HG02623 (cell line): ENCODE measurements around the gene GPR137.
"Not testable (repeated sequence)": the region's sequence is repeated elsewhere in the genome, so short reads cannot be mapped to it uniquely, and the experiment has no call there.

ENCODE experiments used
- ATAC-seq: cut with Tn5 transposase; IDR thresholded peaks from one replicate; pipeline ENCODE4 v1.9.1; 2021; ENCODE audit warnings: moderate library complexity; ENCODE audit not compliant: unreplicated experiment

GPR137 gene

GRCh38 chr11:64298966-64299846, 13.6 kb downstream of the GPR137 start:
- no peak for ATAC-seq

- ATAC-seq = no peak
These were observed 14.4 kb downstream of the GPR137 start, which contains the start of gene CATSPERZ for GRCh38 chr11:64299847-64300648. Gene CATSPERZ (plus strand): TSS chr11:64300358. CDS start chr11:64300411, 53 bp downstream.

- ATAC-seq = no peak
These were observed 17.7 kb downstream of the GPR137 start for GRCh38 chr11:64303109-64304031.

- no peak for ATAC-seq
These were observed 18.3 kb downstream of the GPR137 start for GRCh38 chr11:64304032-64304315.

- ATAC-seq = peak; percentile 2
These were observed 18.8 kb downstream of the GPR137 start for GRCh38 chr11:64304316-64305072.

- peak; percentile 65 for ATAC-seq
These were observed 19.5 kb downstream of the GPR137 start, which contains the start of gene ESRRA for GRCh38 chr11:64305075-64305690. Gene ESRRA (plus strand): TSS chr11:64305524. CDS start chr11:64307180, 1,656 bp downstream.

GRCh38 chr11:64305691-64306562, 20.3 kb downstream of the GPR137 start:
- ATAC-seq = peak; percentile 15

- no peak for ATAC-seq
These were observed 20.9 kb downstream of the GPR137 start for GRCh38 chr11:64306563-64306875.

- ATAC-seq = no peak
These were observed 21.4 kb downstream of the GPR137 start for GRCh38 chr11:64306876-64307622.

- not testable (repeated sequence) for ATAC-seq
These were observed 22.1 kb downstream of the GPR137 start for GRCh38 chr11:64307795-64308194.

- ATAC-seq = no peak
These were observed 27.3 kb downstream of the GPR137 start for GRCh38 chr11:64312947-64313346.

- no peak for ATAC-seq
These were observed 28.0 kb downstream of the GPR137 start for GRCh38 chr11:64313491-64314145.

GRCh38 chr11:64314146-64314804, 28.6 kb downstream of the GPR137 start:
- no peak for ATAC-seq

GRCh38 chr11:64314805-64315561, 29.3 kb downstream of the GPR137 start:
- no peak for ATAC-seq

GRCh38 chr11:64315667-64316526, 30.2 kb downstream of the GPR137 start:
- ATAC-seq = not testable (repeated sequence)
